ENCODE results near the gene ORC4.
A peak's percentile ranks its signal among the peaks of the same experiment; 100 is the strongest.

Gene ORC4

GRCh38 chr2:148023861-148024260, 3.3 kb upstream of the ORC4 start:
- H3K27ac Mint-ChIP-seq: peak overlapping the region in 2 of 3 experiments; percentile 42 to 95
- H3K4me1 Mint-ChIP-seq: peaks cover 31% of the 10 kb centered on the region
- no peaks in the 10 kb centered on the region for H3K36me3 Mint-ChIP-seq (ENCODE audit: low read depth)
- H3K4me3 Mint-ChIP-seq: peak overlapping the region; percentile 79 to 99 (median 98)
- TF ChIP-seq CTCF (IDR thresholded peaks at IDR 0.05; ENCODE audit: unreplicated experiment in 3 of 3): no peak
- no peaks in the 10 kb centered on the region for H3K9me3 Mint-ChIP-seq
- no peaks in the 10 kb centered on the region for H3K27me3 Mint-ChIP-seq (ENCODE audit: low read depth)

GRCh38 chr2:148022882-148023281, 2.3 kb upstream of the ORC4 start:
- no peak for TF ChIP-seq CTCF (IDR thresholded peaks at IDR 0.05; ENCODE audit: unreplicated experiment in 3 of 3)
- H3K36me3 Mint-ChIP-seq (ENCODE audit: low read depth): no peaks in the 10 kb centered on the region
- no peaks in the 10 kb centered on the region for H3K27me3 Mint-ChIP-seq (ENCODE audit: low read depth)
- peaks cover 41% of the 10 kb centered on the region for H3K4me1 Mint-ChIP-seq
- peak overlapping the region; percentile 66 to 98 (median 95) for H3K27ac Mint-ChIP-seq
- peak overlapping the region; percentile 98 to 99 (median 99) for H3K4me3 Mint-ChIP-seq
- H3K9me3 Mint-ChIP-seq: no peaks in the 10 kb centered on the region

GRCh38 chr2:148022351-148022750, 1.8 kb upstream of the ORC4 start:
- H3K27me3 Mint-ChIP-seq (ENCODE audit: low read depth): no peaks in the 10 kb centered on the region
- peaks cover 45% of the 10 kb centered on the region for H3K4me1 Mint-ChIP-seq
- H3K9me3 Mint-ChIP-seq: no peaks in the 10 kb centered on the region
- H3K27ac Mint-ChIP-seq: peak overlapping the region; percentile 95 to 98 (median 98)
- no peaks in the 10 kb centered on the region for H3K36me3 Mint-ChIP-seq (ENCODE audit: low read depth)
- TF ChIP-seq CTCF (IDR thresholded peaks at IDR 0.05; ENCODE audit: unreplicated experiment in 3 of 3): no peak
- H3K4me3 Mint-ChIP-seq: peak overlapping the region; percentile 98 to 99 (median 99)

GRCh38 chr2:148021886-148022285, 1.3 kb upstream of the ORC4 start:
- Mint-ChIP-seq H3K4me1 (peaks cover 45% of the 10 kb centered on the region), H3K27ac (peak overlapping the region; percentile 95 to 98 (median 98)), H3K36me3 (ENCODE audit: low read depth) (peaks cover 1% of the 10 kb centered on the region), H3K9me3 (no peaks in the 10 kb centered on the region), H3K4me3 (peak overlapping the region; percentile 98 to 99 (median 99)), H3K27me3 (ENCODE audit: low read depth) (no peaks in the 10 kb centered on the region)
- TF ChIP-seq CTCF (IDR thresholded peaks at IDR 0.05; ENCODE audit: unreplicated experiment in 3 of 3): no peak

GRCh38 chr2:148021059-148021861, 723 bp upstream of the ORC4 start, which contains the start of gene MBD5:
Gene MBD5 (plus strand): TSS chr2:148021091.
- peak within 1 kb of the TSS; percentile 98 to 99 (median 99) for H3K4me3 Mint-ChIP-seq
- peaks cover 7% of the 10 kb centered on the region for H3K36me3 Mint-ChIP-seq (ENCODE audit: low read depth)
- no peak for TF ChIP-seq CTCF (IDR thresholded peaks at IDR 0.05; ENCODE audit: unreplicated experiment in 3 of 3)
- H3K4me1 Mint-ChIP-seq: peaks cover 48% of the 10 kb centered on the region
- H3K9me3 Mint-ChIP-seq: no peaks in the 10 kb centered on the region
- H3K27ac Mint-ChIP-seq: peak within 1 kb of the TSS; percentile 95 to 98 (median 98)
- H3K27me3 Mint-ChIP-seq (ENCODE audit: low read depth): no peaks in the 10 kb centered on the region

All from nephron (organoid).